NCI-H82 (cell line): Measurements from ENCODE around the gene WDSUB1.

ENCODE experiments used
- DNase-seq: peaks from one replicate; lab custom pipeline; 2025; lab: John Stamatoyannopoulos, UW

The WDSUB1 gene

DNA sequence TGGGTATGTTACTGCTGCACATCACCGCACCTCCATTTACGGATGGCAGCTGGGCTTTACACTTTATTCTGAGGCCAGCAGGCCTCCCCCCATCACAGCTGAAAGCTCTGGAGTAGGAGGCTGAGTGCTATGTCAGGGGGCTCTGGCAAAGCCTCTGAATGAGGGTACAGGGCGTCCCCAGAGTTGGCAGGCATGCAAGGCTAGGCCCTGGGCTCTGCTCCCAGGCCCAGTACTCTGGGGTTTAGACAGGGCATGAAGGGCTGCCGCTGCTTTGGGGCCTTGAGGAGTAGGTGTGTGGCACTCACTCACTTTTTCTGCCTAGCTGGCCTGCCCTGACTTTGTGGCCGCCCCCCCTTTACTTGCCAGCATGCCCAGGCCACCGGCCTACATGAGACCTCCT, 90.8 kb downstream of the WDSUB1 start:
- no peak for DNase-seq

DNA sequence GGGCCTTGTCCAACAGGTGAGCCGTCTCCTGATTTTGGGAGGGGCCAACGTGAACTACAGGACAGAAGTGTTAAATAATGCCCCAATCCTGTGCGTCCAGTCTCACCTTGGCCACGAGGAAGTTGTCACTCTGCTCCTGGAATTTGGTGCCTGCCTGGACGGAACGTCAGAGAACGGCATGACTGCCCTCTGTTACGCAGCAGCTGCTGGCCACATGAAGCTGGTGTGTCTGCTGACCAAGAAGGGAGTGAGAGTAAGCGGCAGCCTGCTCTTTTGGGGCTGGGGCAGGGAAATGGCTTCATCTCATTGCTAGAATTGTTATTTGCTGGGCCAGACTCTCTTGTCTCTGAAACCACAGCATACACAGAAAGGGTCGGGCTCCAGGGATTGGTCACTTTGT, 92.3 kb downstream of the WDSUB1 start:
- no peak for DNase-seq

DNA sequence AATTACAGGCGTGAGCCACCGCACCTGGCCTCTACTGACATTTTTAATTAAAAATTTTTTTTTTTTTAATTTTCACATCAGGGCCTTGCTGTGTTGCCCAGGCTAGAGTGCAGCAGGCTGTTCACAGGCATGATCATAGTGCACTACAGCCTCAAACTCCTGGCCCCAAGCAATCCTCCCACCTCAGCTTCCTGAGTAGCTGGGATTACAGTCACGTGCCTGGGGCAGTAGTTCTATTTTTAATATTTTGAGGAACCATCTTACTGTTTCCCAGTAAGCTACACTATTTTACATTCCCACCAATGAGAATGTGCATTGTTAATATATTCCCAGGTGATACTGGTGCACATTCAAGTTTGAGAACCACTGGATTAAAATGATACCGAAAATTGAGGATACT, 92.7 kb downstream of the WDSUB1 start:
- DNase-seq: no peak

DNA sequence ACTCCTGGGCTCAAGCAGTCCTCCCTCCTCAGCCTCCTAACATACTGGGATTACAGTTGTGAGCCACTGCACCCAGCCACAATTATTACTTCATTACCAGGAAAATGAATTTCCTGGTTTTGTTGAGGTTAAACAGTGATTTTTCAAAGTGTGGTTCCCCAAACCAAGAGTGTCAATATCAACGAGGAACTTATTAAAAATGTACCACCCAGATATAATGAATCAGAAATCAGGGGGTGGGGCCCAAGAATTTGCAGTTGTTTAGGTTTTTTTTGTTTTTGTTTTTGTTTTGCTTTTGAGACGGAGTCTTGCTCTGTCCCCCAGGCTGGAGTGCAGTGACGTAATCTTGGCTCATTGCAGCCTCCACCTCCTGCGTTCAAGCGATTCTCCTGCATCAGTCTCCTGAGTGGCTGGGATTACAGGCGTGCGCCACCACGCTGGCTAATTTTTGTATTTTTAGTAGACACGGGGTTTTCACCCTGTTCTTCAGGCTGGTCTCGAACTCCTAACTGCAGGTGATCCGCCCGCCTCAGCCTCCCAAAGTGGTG, 94.1 kb downstream of the WDSUB1 start:
- no peak for DNase-seq

DNA sequence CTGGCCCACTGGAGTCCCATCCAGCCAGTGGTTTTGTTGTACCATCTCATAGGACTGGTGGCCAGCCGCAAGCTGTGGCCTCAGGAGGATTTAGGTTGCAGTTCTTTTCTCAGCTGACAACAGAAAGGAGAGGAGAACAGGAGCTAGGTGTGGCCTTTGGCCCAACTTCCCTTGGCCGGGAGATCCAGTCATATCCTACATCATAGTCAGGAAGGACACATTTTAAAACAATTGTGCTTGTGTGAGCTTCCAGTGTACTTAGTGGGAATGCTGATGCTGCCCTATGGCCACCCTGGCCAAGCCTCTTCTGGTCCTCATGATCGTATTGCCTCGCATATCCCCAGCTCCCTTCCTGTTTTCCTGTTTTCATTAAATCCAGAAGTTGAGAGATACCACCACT, 98.1 kb downstream of the WDSUB1 start:
- DNase-seq: no peak

DNA sequence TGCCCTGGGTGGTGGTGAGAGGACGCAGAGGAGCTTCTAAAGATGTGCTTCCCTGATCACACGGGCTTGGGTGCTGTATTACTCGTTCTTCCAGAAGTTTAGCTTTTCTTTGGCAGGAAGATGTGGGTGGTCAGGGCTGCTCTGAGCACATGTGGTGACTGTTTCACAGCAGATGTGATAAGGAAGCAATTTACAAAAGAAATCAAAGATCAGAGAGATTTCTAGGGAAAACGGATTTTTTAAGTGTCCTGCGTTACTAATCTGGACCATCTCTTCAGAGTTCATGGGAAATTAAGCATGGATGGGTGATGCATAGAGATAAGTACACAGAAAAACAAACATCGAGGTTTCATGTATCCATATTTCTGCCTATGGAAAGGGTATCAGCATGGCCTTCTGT, 99.4 kb downstream of the WDSUB1 start:
- DNase-seq: no peak

DNA sequence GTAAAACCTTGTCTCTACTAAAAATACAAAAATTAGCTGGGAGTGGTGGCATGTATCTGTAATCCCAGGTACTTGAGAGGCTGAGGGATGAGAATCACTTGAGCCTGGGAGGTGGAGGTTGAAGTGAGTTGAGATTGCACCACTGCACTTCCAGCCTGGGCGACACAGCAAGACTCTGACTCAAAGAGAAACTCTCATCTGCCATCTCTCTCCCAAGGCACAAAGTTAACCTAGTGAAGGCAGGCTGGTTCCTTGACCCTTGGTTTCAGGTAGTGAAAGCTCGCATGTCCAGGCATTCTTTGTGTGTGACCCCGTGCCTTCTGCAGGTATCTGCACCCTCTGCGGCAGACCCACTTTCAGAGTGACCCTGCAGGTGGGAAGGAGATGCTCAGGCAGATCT, 100.0 kb downstream of the WDSUB1 start:
- DNase-seq: no peak
